ENCODE measurements around the gene SSBP3.
A peak's percentile ranks its signal among the peaks of the same experiment; 100 is the strongest.

Gene SSBP3

DNA sequence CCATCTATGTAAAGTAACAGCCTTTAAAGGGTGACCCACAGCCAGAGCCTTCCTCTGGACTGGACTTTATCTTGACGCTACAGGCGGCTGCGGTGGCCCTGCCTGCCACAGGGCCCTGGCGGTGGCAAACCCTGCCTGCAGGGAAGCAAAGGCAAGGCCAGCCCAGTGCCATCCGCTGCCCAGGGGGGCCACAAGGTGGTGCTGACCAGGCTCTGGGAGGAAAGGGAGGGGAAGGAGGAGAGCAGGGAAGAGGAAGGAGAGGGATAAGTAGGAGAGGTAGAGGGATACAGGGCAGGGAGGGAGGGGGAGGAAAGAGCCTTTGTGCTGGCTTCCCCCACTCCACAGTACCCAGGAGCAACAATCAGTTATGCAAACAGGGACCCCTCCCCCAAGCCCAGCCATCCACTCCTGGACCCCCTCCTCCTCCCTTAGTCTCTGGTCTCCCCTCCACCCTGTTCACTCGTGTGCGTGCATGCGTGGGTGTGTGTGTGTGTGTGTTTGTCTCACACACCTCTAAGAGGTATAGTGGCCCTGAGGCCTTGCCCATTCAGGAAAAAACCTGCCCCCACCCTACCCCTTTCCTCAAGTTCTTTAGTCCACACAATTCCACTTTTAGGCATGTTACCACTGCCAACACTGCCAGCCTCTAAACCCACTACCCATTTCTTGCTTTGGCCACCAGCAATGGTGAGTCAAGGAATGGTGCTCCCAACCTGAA lies 30.3 kb downstream of the SSBP3 start:
- ATAC-seq: peak; percentile 9
- Mint-ChIP-seq H3K9me3 (no peaks in the 10 kb centered on the region), H3K4me3 (peak overlapping the region; percentile 16), H3K36me3 (no peaks in the 10 kb centered on the region), H3K27me3 (no peaks in the 10 kb centered on the region), H3K27ac (peak overlapping the region; percentile 84), H3K4me1 (peaks cover 68% of the 10 kb centered on the region)

- ATAC-seq: no peak
- H3K27ac Mint-ChIP-seq: peak overlapping the region; percentile 84
- peaks cover 68% of the 10 kb centered on the region for H3K4me1 Mint-ChIP-seq
- no peaks in the 10 kb centered on the region for H3K36me3 Mint-ChIP-seq
- no peaks in the 10 kb centered on the region for H3K9me3 Mint-ChIP-seq
- H3K4me3 Mint-ChIP-seq: no peak overlapping the region
- H3K27me3 Mint-ChIP-seq: no peaks in the 10 kb centered on the region
These were observed 30.9 kb downstream of the SSBP3 start for GRCh38 chr1:54375298-54375697.

- H3K27me3 Mint-ChIP-seq: no peaks in the 10 kb centered on the region
- ATAC-seq: no peak
- H3K27ac Mint-ChIP-seq: peak overlapping the region; percentile 84
- H3K9me3 Mint-ChIP-seq: no peaks in the 10 kb centered on the region
- no peaks in the 10 kb centered on the region for H3K36me3 Mint-ChIP-seq
- no peak overlapping the region for H3K4me3 Mint-ChIP-seq
- H3K4me1 Mint-ChIP-seq: peaks cover 68% of the 10 kb centered on the region
These were observed 31.4 kb downstream of the SSBP3 start for GRCh38 chr1:54374766-54375165.

DNA sequence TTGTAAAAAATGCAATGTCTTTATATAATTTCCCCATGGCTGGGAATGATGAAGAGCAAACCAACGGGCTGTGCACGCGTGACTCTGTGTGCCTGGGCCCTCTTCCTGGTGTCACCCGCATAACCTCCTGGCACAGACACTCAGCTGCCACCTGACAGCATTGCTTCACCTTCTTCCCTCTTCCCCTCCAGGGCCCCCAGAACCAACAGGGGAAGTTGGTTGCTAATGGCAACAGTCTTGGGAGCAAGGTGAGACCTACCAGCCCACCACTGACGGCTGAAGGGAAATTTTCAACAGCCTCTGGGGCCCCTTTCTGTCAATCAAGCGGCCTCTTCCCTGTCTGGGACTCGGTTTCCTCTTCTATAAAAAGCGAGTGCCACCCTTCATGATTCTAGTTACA lies 33.2 kb downstream of the SSBP3 start:
- H3K36me3 Mint-ChIP-seq: no peaks in the 10 kb centered on the region
- H3K4me3 Mint-ChIP-seq: peak overlapping the region; percentile 5
- peak overlapping the region; percentile 75 for H3K27ac Mint-ChIP-seq
- peak; percentile 42 for ATAC-seq
- peaks cover 52% of the 10 kb centered on the region for H3K4me1 Mint-ChIP-seq
- no peaks in the 10 kb centered on the region for H3K27me3 Mint-ChIP-seq
- no peaks in the 10 kb centered on the region for H3K9me3 Mint-ChIP-seq

- no peaks in the 10 kb centered on the region for H3K36me3 Mint-ChIP-seq
- no peak overlapping the region for H3K4me3 Mint-ChIP-seq
- no peaks in the 10 kb centered on the region for H3K27me3 Mint-ChIP-seq
- H3K9me3 Mint-ChIP-seq: no peaks in the 10 kb centered on the region
- peak overlapping the region; percentile 75 for H3K27ac Mint-ChIP-seq
- H3K4me1 Mint-ChIP-seq: peaks cover 45% of the 10 kb centered on the region
- no peak for ATAC-seq
These were observed 34.3 kb downstream of the SSBP3 start for GRCh38 chr1:54371942-54372275.

DNA sequence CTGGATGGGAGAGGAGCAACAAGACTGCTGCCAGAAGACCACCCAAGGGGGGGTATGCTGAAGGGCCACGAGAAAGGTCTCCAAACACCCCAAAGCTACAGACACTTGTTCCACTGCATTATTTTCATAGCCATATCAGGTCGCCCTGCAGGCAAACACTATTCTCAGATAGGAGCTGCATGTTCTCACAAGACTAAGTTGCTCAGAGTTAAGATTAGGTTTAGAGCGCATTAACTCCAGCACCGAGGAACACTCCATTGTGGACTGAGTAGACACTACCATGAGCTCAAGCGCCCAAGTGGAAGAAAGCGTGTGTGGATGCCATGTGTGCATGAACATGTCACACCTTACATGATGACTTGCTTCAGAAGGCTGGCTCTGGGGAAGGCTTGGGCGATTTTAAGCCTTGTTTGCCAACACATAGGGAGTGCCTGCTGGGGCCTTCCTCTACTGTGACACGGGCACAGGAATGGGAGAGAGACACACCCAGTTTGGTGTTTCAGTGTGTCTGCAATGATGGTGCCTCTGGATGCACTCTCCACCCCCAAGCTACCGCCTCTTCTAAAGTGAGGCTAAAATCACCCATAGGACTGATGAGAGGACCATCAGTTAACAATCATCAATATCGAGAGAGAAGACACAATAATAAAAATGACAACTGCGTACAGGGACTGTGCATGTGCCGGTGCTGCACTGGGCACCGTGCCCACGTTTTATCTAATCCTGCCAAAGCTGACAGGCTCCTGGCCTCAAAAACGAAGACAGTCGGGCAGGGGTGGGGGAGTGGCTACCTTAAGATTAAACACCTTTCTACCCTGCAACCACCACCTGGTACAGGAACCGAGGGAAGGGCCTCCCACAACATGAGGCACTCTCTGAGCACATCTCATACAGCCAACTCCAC lies 34.9 kb downstream of the SSBP3 start:
- Mint-ChIP-seq H3K4me3 (no peak overlapping the region), H3K27me3 (no peaks in the 10 kb centered on the region), H3K27ac (no peak overlapping the region), H3K36me3 (no peaks in the 10 kb centered on the region), H3K9me3 (no peaks in the 10 kb centered on the region), H3K4me1 (peaks cover 39% of the 10 kb centered on the region)
- ATAC-seq: no peak

- no peak for ATAC-seq
- Mint-ChIP-seq H3K9me3 (no peaks in the 10 kb centered on the region), H3K4me3 (no peak overlapping the region), H3K27me3 (no peaks in the 10 kb centered on the region), H3K27ac (no peak overlapping the region), H3K4me1 (peaks cover 40% of the 10 kb centered on the region), H3K36me3 (no peaks in the 10 kb centered on the region)
These were observed 35.8 kb downstream of the SSBP3 start for GRCh38 chr1:54370287-54370989.

DNA sequence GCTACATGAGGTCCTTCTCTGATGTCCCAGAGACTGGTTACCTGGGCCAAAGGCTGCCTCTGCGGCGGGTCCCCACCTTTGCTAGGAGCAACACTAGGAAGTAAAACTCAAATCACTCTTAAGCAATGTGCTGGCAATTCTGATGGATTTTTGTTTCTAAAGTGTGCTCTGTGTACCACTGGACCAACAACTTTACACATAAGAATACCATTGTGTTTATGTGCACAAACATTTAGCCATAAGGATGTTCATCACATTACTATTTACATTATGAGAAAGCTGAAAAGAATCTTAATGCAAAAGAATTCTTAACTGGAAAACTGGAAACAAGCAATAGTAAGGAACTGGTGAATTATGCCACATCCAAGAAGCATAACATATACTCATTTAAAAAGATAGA lies 38.6 kb downstream of the SSBP3 start:
- Mint-ChIP-seq H3K4me3 (no peak overlapping the region), H3K27me3 (no peaks in the 10 kb centered on the region), H3K4me1 (peaks cover 40% of the 10 kb centered on the region), H3K36me3 (no peaks in the 10 kb centered on the region), H3K9me3 (no peaks in the 10 kb centered on the region), H3K27ac (no peak overlapping the region)
- ATAC-seq: no peak

DNA sequence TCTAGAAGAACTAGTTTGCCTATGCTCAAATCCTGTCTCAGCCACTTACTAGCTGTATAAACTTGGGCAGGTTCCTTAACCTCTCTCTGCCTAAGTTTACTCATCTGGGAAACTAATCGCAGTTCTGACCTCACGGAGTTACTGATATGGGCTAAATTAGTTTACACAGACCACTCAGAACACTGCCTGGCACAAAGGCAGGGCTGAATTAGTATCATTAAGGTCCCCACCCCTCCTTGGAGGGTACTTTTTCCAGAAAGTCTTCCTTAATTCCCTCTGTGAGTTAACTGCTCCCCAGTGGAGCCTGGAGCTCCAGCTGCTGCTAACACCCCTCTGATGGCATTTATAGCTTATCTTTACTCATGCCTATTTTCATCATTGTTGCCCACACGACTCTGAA lies 40.3 kb downstream of the SSBP3 start:
- Mint-ChIP-seq H3K9me3 (no peaks in the 10 kb centered on the region), H3K36me3 (no peaks in the 10 kb centered on the region), H3K27me3 (no peaks in the 10 kb centered on the region), H3K4me3 (no peak overlapping the region), H3K27ac (peak overlapping the region; percentile 16), H3K4me1 (peaks cover 38% of the 10 kb centered on the region)
- ATAC-seq: no peak

DNA sequence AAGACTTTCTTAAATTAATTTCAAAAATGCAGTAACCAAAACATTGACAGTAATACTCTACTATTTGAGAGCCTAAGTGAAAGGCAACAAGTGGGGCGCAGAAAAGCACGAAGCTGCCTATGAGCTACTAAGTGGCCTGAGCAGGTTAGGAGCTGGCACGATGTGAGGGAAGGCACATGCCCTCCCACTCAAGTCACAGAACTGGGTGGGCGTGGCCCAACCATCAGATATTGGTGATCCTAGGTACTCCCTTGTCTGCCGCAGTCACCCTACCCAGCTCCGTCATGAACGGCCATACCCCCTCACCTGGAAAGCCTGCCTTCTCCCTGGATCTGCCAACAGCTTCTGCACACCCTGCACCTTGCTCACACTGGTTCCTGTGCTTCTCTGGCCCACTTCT lies 40.8 kb downstream of the SSBP3 start:
- no peak for ATAC-seq
- no peaks in the 10 kb centered on the region for H3K36me3 Mint-ChIP-seq
- H3K27me3 Mint-ChIP-seq: no peaks in the 10 kb centered on the region
- peaks cover 38% of the 10 kb centered on the region for H3K4me1 Mint-ChIP-seq
- no peaks in the 10 kb centered on the region for H3K9me3 Mint-ChIP-seq
- no peak overlapping the region for H3K4me3 Mint-ChIP-seq
- no peak overlapping the region for H3K27ac Mint-ChIP-seq

GRCh38 chr1:54364995-54365394 lies 41.2 kb downstream of the SSBP3 start:
- H3K4me1 Mint-ChIP-seq: peaks cover 38% of the 10 kb centered on the region
- no peak for ATAC-seq
- no peaks in the 10 kb centered on the region for H3K36me3 Mint-ChIP-seq
- peak overlapping the region; percentile 57 for H3K27ac Mint-ChIP-seq
- no peaks in the 10 kb centered on the region for H3K9me3 Mint-ChIP-seq
- no peaks in the 10 kb centered on the region for H3K27me3 Mint-ChIP-seq
- H3K4me3 Mint-ChIP-seq: no peak overlapping the region

DNA sequence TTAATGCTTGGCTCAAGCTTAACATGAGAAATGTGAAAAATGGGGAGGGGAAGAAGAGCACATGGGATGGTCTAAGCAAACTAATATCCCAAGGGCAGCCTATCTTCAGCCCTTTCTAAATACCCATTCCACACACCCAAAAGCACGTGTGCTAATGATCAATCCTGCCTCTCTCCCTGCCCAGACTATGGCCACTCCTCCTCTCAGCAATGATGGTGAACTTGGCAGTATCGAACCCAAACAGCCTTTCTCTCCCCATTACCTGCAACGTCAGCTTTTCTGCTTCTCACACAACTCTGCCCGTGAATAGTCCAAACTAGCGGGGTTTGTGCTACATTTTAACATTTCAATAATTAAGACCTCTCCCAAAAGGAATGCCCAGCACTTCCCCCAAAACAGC lies 41.6 kb downstream of the SSBP3 start:
- Mint-ChIP-seq H3K27ac (peak overlapping the region; percentile 57), H3K4me1 (peaks cover 38% of the 10 kb centered on the region), H3K27me3 (no peaks in the 10 kb centered on the region), H3K36me3 (no peaks in the 10 kb centered on the region), H3K9me3 (no peaks in the 10 kb centered on the region), H3K4me3 (no peak overlapping the region)
- ATAC-seq: no peak

DNA sequence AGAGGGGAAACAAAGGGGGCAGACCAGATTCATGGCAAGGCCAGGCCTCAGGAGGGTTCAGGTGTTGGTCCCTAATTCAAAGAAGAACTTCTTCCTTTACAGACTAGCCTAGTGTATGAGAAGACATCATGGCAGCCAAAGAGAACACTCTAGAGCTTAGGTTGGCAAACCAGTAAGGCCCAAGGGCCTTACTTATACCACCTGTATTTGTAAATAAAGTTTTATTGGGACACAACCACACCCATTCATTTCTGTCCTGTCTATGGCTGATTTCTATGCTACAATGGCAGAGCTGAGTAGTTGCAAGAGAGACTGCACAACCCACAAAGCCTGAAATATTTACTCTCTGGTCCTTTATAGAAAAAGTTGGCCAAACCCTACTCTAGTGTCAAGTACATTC lies 42.3 kb downstream of the SSBP3 start:
- Mint-ChIP-seq H3K27me3 (no peaks in the 10 kb centered on the region), H3K9me3 (no peaks in the 10 kb centered on the region), H3K4me3 (no peak overlapping the region), H3K27ac (peak overlapping the region; percentile 57), H3K4me1 (peaks cover 38% of the 10 kb centered on the region), H3K36me3 (no peaks in the 10 kb centered on the region)
- ATAC-seq: no peak

DNA sequence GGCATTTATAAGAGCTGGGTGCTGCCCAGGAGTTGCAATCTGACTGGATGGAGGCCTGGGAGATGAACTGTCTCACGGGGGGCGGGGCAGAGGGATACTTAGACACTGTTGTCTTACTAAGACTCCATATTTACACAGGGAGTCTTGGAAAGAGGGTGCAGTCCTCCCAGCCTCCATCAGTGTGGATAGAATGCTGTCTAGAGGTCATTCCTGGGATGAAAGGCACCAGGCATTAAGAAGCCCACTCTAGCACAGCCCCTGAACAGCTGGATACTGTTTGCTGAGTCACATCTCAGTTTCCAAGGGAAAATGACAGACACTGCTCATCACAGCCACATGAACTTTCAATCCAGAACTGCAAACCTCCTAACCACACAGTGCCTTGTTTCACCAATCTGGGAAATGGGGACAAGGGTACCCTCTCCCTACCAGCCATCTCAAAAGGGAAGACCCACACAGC lies 43.3 kb downstream of the SSBP3 start:
- no peaks in the 10 kb centered on the region for H3K9me3 Mint-ChIP-seq
- peaks cover 38% of the 10 kb centered on the region for H3K4me1 Mint-ChIP-seq
- no peak overlapping the region for H3K4me3 Mint-ChIP-seq
- no peaks in the 10 kb centered on the region for H3K36me3 Mint-ChIP-seq
- H3K27ac Mint-ChIP-seq: no peak overlapping the region
- no peak for ATAC-seq
- H3K27me3 Mint-ChIP-seq: no peaks in the 10 kb centered on the region

- no peak for ATAC-seq
- Mint-ChIP-seq H3K4me1 (peaks cover 49% of the 10 kb centered on the region), H3K9me3 (no peaks in the 10 kb centered on the region), H3K36me3 (no peaks in the 10 kb centered on the region), H3K27me3 (peaks cover 9% of the 10 kb centered on the region), H3K4me3 (no peak overlapping the region), H3K27ac (no peak overlapping the region)
These were observed 44.9 kb downstream of the SSBP3 start for GRCh38 chr1:54361342-54361741.
